DND-41 (cell line): ENCODE data around the gene SALL1.

Source experiments
- ATAC-seq: fragments of 200-7000 bp; cut with Tn5 transposase; 3 replicates; pipeline ENCODE4 v1.9.1; 2021; ENCODE audit warnings: low read depth; ENCODE audit not compliant: insufficient read depth
- DNase-seq: peaks from one replicate; pipeline ENCODE4 v3.0.0-alpha.2; 2020
- H2AFZ ChIP-seq: 2 replicates; pipeline ENCODE4 v1.6.0; 2012; ENCODE audit warnings: low read depth, low read length
- H3K27ac ChIP-seq: 2 replicates; pipeline ENCODE4 v1.5.1; 2012; ENCODE audit warnings: low read length, inconsistent platforms
- H3K27me3 ChIP-seq: fragments of 200-600 bp; sonication (generic); 2 replicates; pipeline ENCODE4 v1.6.0; 2012; ENCODE audit warnings: low read length, mild to moderate bottlenecking, inconsistent platforms; ENCODE audit not compliant: insufficient read depth, poor library complexity
- H3K36me3 ChIP-seq: 2 replicates; pipeline ENCODE4 v1.5.1; 2012; ENCODE audit warnings: low read length, inconsistent platforms; ENCODE audit not compliant: insufficient read depth
- H3K4me1 ChIP-seq: 2 replicates; pipeline ENCODE4 v1.5.1; 2012; ENCODE audit warnings: mild to moderate bottlenecking, low read length; ENCODE audit not compliant: insufficient read depth
- H3K4me2 ChIP-seq: 2 replicates; pipeline ENCODE4 v1.6.0; 2012; ENCODE audit warnings: mild to moderate bottlenecking, moderate library complexity, low read length, inconsistent platforms; ENCODE audit not compliant: insufficient read depth
- H3K4me3 ChIP-seq, 2 experiments: fragments of 200-600 bp in 1 of 2; shearing (Covaris generic) in 1 of 2; 2 replicates each; pipeline ENCODE4 v1.5.1; 2012 to 2016; ENCODE audit warnings: inconsistent platforms in 2 of 2, low read length in 2 of 2, mild to moderate bottlenecking in 2 of 2, low read depth in 1 of 2, moderate library complexity in 1 of 2
- H3K79me2 ChIP-seq: 2 replicates; pipeline ENCODE4 v1.6.0; 2012; ENCODE audit warnings: low read length, inconsistent platforms; ENCODE audit not compliant: insufficient read depth
- H3K9ac ChIP-seq: 2 replicates; pipeline ENCODE4 v1.6.0; 2012; ENCODE audit warnings: low read depth, mild to moderate bottlenecking, inconsistent platforms, low read length, moderate library complexity
- H3K9me3 ChIP-seq: 2 replicates; pipeline ENCODE4 v1.5.1; 2012; ENCODE audit warnings: low read length, moderate library complexity, mild to moderate bottlenecking, inconsistent platforms; ENCODE audit not compliant: insufficient read depth, severe bottlenecking
- H4K20me1 ChIP-seq: 2 replicates; pipeline ENCODE4 v1.6.0; 2012; ENCODE audit warnings: low read length; ENCODE audit not compliant: insufficient read depth
- CTCF ChIP-seq: IDR thresholded peaks from 2 replicates; pipeline ENCODE4 v1.5.1; 2012; ENCODE audit warnings: borderline replicate concordance, low read length, moderate library complexity, mild to moderate bottlenecking; ENCODE audit not compliant: poor library complexity, severe bottlenecking; ENCODE audit errors: extremely low read depth
- EZH2 ChIP-seq: IDR thresholded peaks from 3 replicates; pipeline ENCODE4 v1.6.1; 2012; ENCODE audit warnings: borderline replicate concordance, low read depth, mild to moderate bottlenecking, moderate library complexity, low read length, inconsistent platforms; ENCODE audit not compliant: severe bottlenecking

The SALL1 gene

GRCh38 chr16:51157698-51158097 lies 6.6 kb upstream of the SALL1 start:
- DNase-seq (no peak), ATAC-seq (no peak)
- H2AFZ ChIP-seq: no peak overlapping the region
- H3K27ac ChIP-seq: no peak overlapping the region
- H3K9ac ChIP-seq: no peak overlapping the region
- TF ChIP-seq EZH2 (no peak), CTCF (no peak)
- no peaks in the 10 kb centered on the region for H4K20me1 ChIP-seq
- no peaks in the 10 kb centered on the region for H3K79me2 ChIP-seq
- H3K4me3 ChIP-seq: no peak overlapping the region
- no peaks in the 10 kb centered on the region for H3K27me3 ChIP-seq
- no peak overlapping the region for H3K4me2 ChIP-seq
- H3K9me3 ChIP-seq: peaks cover 6% of the 10 kb centered on the region
- no peaks in the 10 kb centered on the region for H3K36me3 ChIP-seq
- H3K4me1 ChIP-seq: peaks cover 4% of the 10 kb centered on the region; the same call in 1 of the 2 replicates

- H3K4me3 ChIP-seq: no peak overlapping the region
- no peaks in the 10 kb centered on the region for H4K20me1 ChIP-seq
- no peaks in the 10 kb centered on the region for H3K79me2 ChIP-seq
- H3K4me1 ChIP-seq: peaks cover 4% of the 10 kb centered on the region; the same call in 1 of the 2 replicates
- no peak overlapping the region for H3K27ac ChIP-seq
- H3K9ac ChIP-seq: no peak overlapping the region
- H2AFZ ChIP-seq: no peak overlapping the region
- TF ChIP-seq CTCF: no peak
- TF ChIP-seq EZH2: no peak
- DNase-seq (no peak), ATAC-seq (no peak)
- no peaks in the 10 kb centered on the region for H3K27me3 ChIP-seq
- H3K4me2 ChIP-seq: no peak overlapping the region
- H3K36me3 ChIP-seq: no peaks in the 10 kb centered on the region
- H3K9me3 ChIP-seq: peaks cover 6% of the 10 kb centered on the region
Observed at GRCh38 chr16:51156807-51157200, 5.7 kb upstream of the SALL1 start.

- H2AFZ ChIP-seq: no peak overlapping the region
- H3K4me1 ChIP-seq: peaks cover 1% of the 10 kb centered on the region; the same call in 1 of the 2 replicates
- no peak overlapping the region for H3K4me2 ChIP-seq
- no peak overlapping the region for H3K4me3 ChIP-seq
- no peak overlapping the region for H3K9ac ChIP-seq
- H3K27ac ChIP-seq: no peak overlapping the region
- DNase-seq (no peak), ATAC-seq (no peak)
- no peaks in the 10 kb centered on the region for H3K79me2 ChIP-seq
- no peaks in the 10 kb centered on the region for H3K27me3 ChIP-seq
- no peaks in the 10 kb centered on the region for H4K20me1 ChIP-seq
- H3K36me3 ChIP-seq: no peaks in the 10 kb centered on the region
- H3K9me3 ChIP-seq: peaks cover 6% of the 10 kb centered on the region
- TF ChIP-seq EZH2: no peak
- no peak for TF ChIP-seq CTCF
Observed at GRCh38 chr16:51155820-51156806, 5.0 kb upstream of the SALL1 start.
